H1 (cell line): ENCODE measurements around the gene NFIA. TPM values are rescaled to one million over a fixed set of nuclear protein-coding genes. Genes with fewer than 3 reads are reported as not detected.
"Not testable (repeated sequence)": the region's sequence is repeated elsewhere in the genome, so short reads cannot be mapped to it uniquely, and the experiment has no call there.

Experiments
- CTCF ChIA-PET: fragments of 300-600 bp; sonication (Branson Sonifier 250); formaldehyde crosslinking; loops from one replicate; lab custom pipeline; 2021; ENCODE audit not compliant: partially characterized antibody; lab: Charles Lee
- POLR2A ChIA-PET: fragments of 300-600 bp; sonication (Branson Sonifier 250); formaldehyde crosslinking; loops from one replicate; lab custom pipeline; 2021; ENCODE audit warnings: inconsistent platforms; ENCODE audit not compliant: partially characterized antibody; lab: Charles Lee
- DNase-seq, 2 experiments: peaks; one replicate each; pipeline versions ENCODE4 v3.0.0 to v3.0.0-alpha.2; 2010 to 2022; ENCODE audit warnings: low spot score in 2 of 2, low read depth in 1 of 2, mixed read lengths in 1 of 2
- FAIRE-seq: peaks from 2 replicates; lab custom pipeline; 2011; peaks lifted over from hg19 to GRCh38; lab: Jason Lieb, UNC
- H2AFZ ChIP-seq: 2 replicates; pipeline ENCODE4 v1.8.1; 2012; ENCODE audit warnings: low read length, inconsistent platforms
- H2AK5ac ChIP-seq: 2 replicates; pipeline ENCODE4 v1.6.1; 2013; ENCODE audit warnings: low read depth, low read length
- H2BK120ac ChIP-seq: replicated peaks from 2 replicates; pipeline ENCODE3; 2013; ENCODE audit warnings: low read depth, low read length, inconsistent platforms
- H2BK12ac ChIP-seq: 2 replicates; pipeline ENCODE4 v1.6.1; 2013; ENCODE audit warnings: low read depth, low read length
- H2BK15ac ChIP-seq: 2 replicates; pipeline ENCODE4 v1.6.1; 2013; ENCODE audit warnings: low read length
- H2BK20ac ChIP-seq: 2 replicates; pipeline ENCODE4 v1.6.1; 2013; ENCODE audit warnings: low read length
- H2BK5ac ChIP-seq: 2 replicates; pipeline ENCODE4 v1.6.1; 2013; ENCODE audit warnings: low read depth, low read length
- H3K14ac ChIP-seq: 2 replicates; pipeline ENCODE4 v1.6.1; 2013; ENCODE audit warnings: inconsistent platforms; ENCODE audit not compliant: insufficient read length
- H3K18ac ChIP-seq: 2 replicates; pipeline ENCODE4 v1.6.1; 2013; ENCODE audit warnings: low read length; ENCODE audit errors: extremely low read depth
- H3K23ac ChIP-seq: 2 replicates; pipeline ENCODE4 v1.6.1; 2013; ENCODE audit warnings: inconsistent platforms; ENCODE audit not compliant: insufficient read length
- H3K23me2 ChIP-seq: 2 replicates; pipeline ENCODE4 v1.6.1; 2013; ENCODE audit warnings: low read depth, low read length
- H3K27ac ChIP-seq: 2 replicates; pipeline ENCODE4 v1.6.1; 2011; ENCODE audit warnings: low read depth, low read length, inconsistent platforms
- H3K27me3 ChIP-seq, 4 experiments: replicated peaks in 1 of 4; 1 replicate in 1 of 4; 2 replicates in 3 of 4; pipeline versions ENCODE4 v1.6.1 to v1.8.1; 2011 to 2013; ENCODE audit warnings: low read length in 3 of 4, mild to moderate bottlenecking in 3 of 4, inconsistent platforms in 2 of 4, mixed read lengths in 2 of 4, moderate library complexity in 1 of 4; ENCODE audit not compliant: control insufficient read depth in 3 of 4, insufficient read depth in 3 of 4; ENCODE audit errors: extremely low read depth in 1 of 4
- H3K36me3 ChIP-seq, 4 experiments: 2 replicates each; pipeline versions ENCODE4 v1.6.1 to v1.8.1; 2011 to 2013; ENCODE audit warnings: mild to moderate bottlenecking in 4 of 4, low read length in 3 of 4, moderate library complexity in 2 of 4, control low read depth in 1 of 4, inconsistent platforms in 1 of 4; ENCODE audit not compliant: insufficient read depth in 4 of 4, control insufficient read depth in 2 of 4
- H3K4ac ChIP-seq: replicated peaks from 2 replicates; pipeline ENCODE3; 2013; ENCODE audit warnings: low read length, low read depth, mixed read lengths, inconsistent platforms; ENCODE audit not compliant: insufficient read length
- H3K4me1 ChIP-seq, 4 experiments: replicated peaks in 1 of 4; 1 replicate in 1 of 4; 2 replicates in 3 of 4; pipeline versions ENCODE4 v1.6.1 to v1.8.1; 2011 to 2013; ENCODE audit warnings: low read length in 3 of 4, inconsistent platforms in 2 of 4, mixed read lengths in 1 of 4; ENCODE audit not compliant: insufficient read depth in 4 of 4, control insufficient read depth in 3 of 4
- H3K4me2 ChIP-seq, 2 experiments: 2 replicates each; pipeline versions ENCODE4 v1.6.1 to v1.8.1; 2011 to 2013; ENCODE audit warnings: low read depth in 2 of 2, low read length in 2 of 2, control low read depth in 1 of 2, inconsistent platforms in 1 of 2, mild to moderate bottlenecking in 1 of 2; ENCODE audit not compliant: insufficient read depth in 1 of 2
- H3K4me3 ChIP-seq, 4 experiments: fragments of 200-600, 300-600 bp in 1 of 4; sonication (generic), shearing (Covaris generic), sonication (Bioruptor Twin) in 1 of 4; 2 replicates each; pipeline versions ENCODE4 v1.5.1 to v1.8.1; 2011 to 2016; ENCODE audit warnings: low read length in 4 of 4, low read depth in 3 of 4, control low read depth in 2 of 4, inconsistent platforms in 2 of 4, mild to moderate bottlenecking in 2 of 4, mixed read lengths in 1 of 4, moderate library complexity in 1 of 4; ENCODE audit not compliant: insufficient read depth in 2 of 4; ENCODE audit errors: extremely low read depth in 1 of 4
- H3K56ac ChIP-seq: replicated peaks from 2 replicates; pipeline ENCODE3; 2013; ENCODE audit warnings: low read depth, mild to moderate bottlenecking, mixed read lengths, low read length, inconsistent platforms; ENCODE audit not compliant: insufficient read length
- H3K79me1 ChIP-seq: 2 replicates; pipeline ENCODE4 v1.6.1; 2013; ENCODE audit warnings: low read depth, low read length, control low read depth
- H3K79me2 ChIP-seq, 2 experiments: 2 replicates each; pipeline versions ENCODE4 v1.6.1 to v1.8.1; 2012 to 2013; ENCODE audit warnings: low read length in 2 of 2, mild to moderate bottlenecking in 2 of 2, inconsistent platforms in 1 of 2; ENCODE audit not compliant: insufficient read depth in 2 of 2, control insufficient read depth in 1 of 2
- H3K9ac ChIP-seq, 4 experiments: replicated peaks in 1 of 4; 1 replicate in 1 of 4; 2 replicates in 3 of 4; pipeline versions ENCODE4 v1.6.1 to v1.8.1; 2011 to 2013; ENCODE audit warnings: low read depth in 3 of 4, low read length in 3 of 4, control low read depth in 2 of 4, mild to moderate bottlenecking in 2 of 4, moderate library complexity in 2 of 4, inconsistent platforms in 1 of 4; ENCODE audit errors: extremely low read depth in 1 of 4
- H3K9me3 ChIP-seq, 2 experiments: 2 replicates each; pipeline versions ENCODE4 v1.6.1 to v1.8.1; 2012 to 2013; ENCODE audit warnings: mild to moderate bottlenecking in 2 of 2, moderate library complexity in 2 of 2, control low read depth in 1 of 2, inconsistent platforms in 1 of 2, low read depth in 1 of 2, low read length in 1 of 2, mixed read lengths in 1 of 2; ENCODE audit not compliant: insufficient read depth in 2 of 2
- H4K20me1 ChIP-seq, 2 experiments: replicated peaks in 1 of 2; 2 replicates each; pipeline versions ENCODE3 to v1.8.1; 2011 to 2013; ENCODE audit warnings: inconsistent platforms in 2 of 2, low read length in 2 of 2, mild to moderate bottlenecking in 1 of 2; ENCODE audit not compliant: insufficient read depth in 2 of 2, control insufficient read depth in 1 of 2
- H4K5ac ChIP-seq: 2 replicates; pipeline ENCODE4 v1.6.1; 2013; ENCODE audit warnings: low read length, low read depth, mixed read lengths, inconsistent platforms; ENCODE audit not compliant: insufficient read length
- H4K8ac ChIP-seq: 2 replicates; pipeline ENCODE4 v1.8.0; 2013; ENCODE audit warnings: mild to moderate bottlenecking, moderate library complexity, low read length, inconsistent platforms; ENCODE audit not compliant: insufficient read depth; ENCODE audit errors: extremely low read depth
- H4K91ac ChIP-seq: replicated peaks from 2 replicates; pipeline ENCODE3; 2013; ENCODE audit warnings: low read length, mixed read lengths, inconsistent platforms; ENCODE audit not compliant: insufficient read length
- WGBS, 2 experiments: shearing (Covaris generic) in 1 of 2; methylation state at CpG; one replicate each; pipeline versions ENCODE4 v1.1.6 to v1.1.7; 2013 to 2015; ENCODE audit warnings: low lambda C conversion rate in 2 of 2, mixed read lengths in 2 of 2, inconsistent platforms in 1 of 2, low coverage in 1 of 2, missing lambda C conversion rate in 1 of 2; ENCODE audit not compliant: insufficient replicate concordance in 2 of 2, insufficient coverage in 1 of 2, insufficient read length in 1 of 2; ENCODE audit errors: extremely low coverage in 1 of 2, missing lambda C conversion rate in 1 of 2; 5-methylcytosine and 5-hydroxymethylcytosine counted together
- polyA plus RNA-seq, 7 experiments: library from polyadenylated mRNA; depleted of rRNA in 3 of 7; stranded (reverse) in 5 of 7; unstranded in 2 of 7; fragments of >200 nt in 5 of 7; fragments of 200-250 nt in 2 of 7; gene quantifications; 1 replicate in 5 of 7; 2 replicates in 1 of 7; 4 replicates in 1 of 7; pipeline versions ENCODE4 v1.2.1 to v1.2.3, GENCODE V29; 2011 to 2013; ENCODE audit warnings: missing spikeins in 2 of 7, mixed read lengths in 2 of 7
- total RNA-seq: library from RNA; stranded (reverse); fragmentation: NEBNext Ultra II Directional; extraction: Animal tissue kit (Norgen Biotek cat#: 25700); gene quantifications from 2 replicates; pipeline ENCODE4 v1.2.1, GENCODE V29; 2021

Gene NFIA
- total and polyA plus RNA-seq, 2 of the 8 experiments (the other 6 are each of a cell fraction or from before 2014, with no cell fraction given), result 1.8 to 2.3 TPM

- FAIRE-seq, H3K23ac ChIP-seq: not testable (repeated sequence)
Measured at GRCh38 chr1:61126843-61127242, 44.5 kb downstream of the NFIA start.

More at GRCh38 chr1:61126843-61127242, 44.5 kb downstream of the NFIA start:
- H3K4me2 ChIP-seq, H3K79me2 ChIP-seq, H2BK20ac ChIP-seq, H3K27me3 ChIP-seq, H3K36me3 ChIP-seq, POLR2A ChIA-PET, H3K18ac ChIP-seq, H3K4me1 ChIP-seq, H3K14ac ChIP-seq, H4K5ac ChIP-seq, H4K91ac ChIP-seq, H2BK15ac ChIP-seq, H2AFZ ChIP-seq, H2AK5ac ChIP-seq, H4K20me1 ChIP-seq, H2BK12ac ChIP-seq, H3K23me2 ChIP-seq, H4K8ac ChIP-seq, H3K27ac ChIP-seq, H3K9me3 ChIP-seq, H3K4ac ChIP-seq, H3K79me1 ChIP-seq, H3K56ac ChIP-seq, DNase-seq, H3K9ac ChIP-seq, H3K4me3 ChIP-seq, H2BK5ac ChIP-seq, H2BK120ac ChIP-seq: not testable (repeated sequence)
- WGBS, 2 experiments, result 95% methylated on average over 12 of the region's 12 CpGs; no CpG with 5 or more reads in 1 of the 2 experiments
- CTCF ChIA-PET, result interaction anchor here (0.6 to 0.7 kb wide), 2 partner anchors 271 to 968 kb away, joined by 3 read pairs; no protein-coding TSS in a partner anchor
